Raji (cell line): ENCODE data around the gene FAM120B.

Source experiments
- POLR2A ChIP-seq: IDR thresholded peaks from 2 replicates; pipeline ENCODE4 v1.6.1; 2011; ENCODE audit warnings: low read depth, low read length, control low read depth; ENCODE audit not compliant: insufficient read depth

Gene FAM120B

DNA sequence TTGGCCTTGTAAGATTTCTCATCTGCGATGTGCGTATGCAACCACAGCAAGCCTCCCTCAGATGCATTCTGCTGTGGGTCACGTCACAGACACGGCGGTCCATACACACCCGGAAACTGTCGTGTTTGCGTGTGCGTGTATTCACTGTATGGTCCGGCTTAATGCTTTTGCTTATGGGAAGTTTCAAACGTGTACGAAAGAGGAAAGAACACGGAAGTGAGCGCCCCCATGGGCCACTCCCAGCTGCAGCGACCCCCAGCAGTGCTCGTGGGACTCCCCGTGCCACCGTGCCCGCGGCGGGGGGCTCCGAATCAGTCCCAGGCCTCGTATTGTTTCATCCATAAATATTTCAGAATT lies 25.9 kb upstream of the FAM120B start:
- no peak for TF ChIP-seq POLR2A

DNA sequence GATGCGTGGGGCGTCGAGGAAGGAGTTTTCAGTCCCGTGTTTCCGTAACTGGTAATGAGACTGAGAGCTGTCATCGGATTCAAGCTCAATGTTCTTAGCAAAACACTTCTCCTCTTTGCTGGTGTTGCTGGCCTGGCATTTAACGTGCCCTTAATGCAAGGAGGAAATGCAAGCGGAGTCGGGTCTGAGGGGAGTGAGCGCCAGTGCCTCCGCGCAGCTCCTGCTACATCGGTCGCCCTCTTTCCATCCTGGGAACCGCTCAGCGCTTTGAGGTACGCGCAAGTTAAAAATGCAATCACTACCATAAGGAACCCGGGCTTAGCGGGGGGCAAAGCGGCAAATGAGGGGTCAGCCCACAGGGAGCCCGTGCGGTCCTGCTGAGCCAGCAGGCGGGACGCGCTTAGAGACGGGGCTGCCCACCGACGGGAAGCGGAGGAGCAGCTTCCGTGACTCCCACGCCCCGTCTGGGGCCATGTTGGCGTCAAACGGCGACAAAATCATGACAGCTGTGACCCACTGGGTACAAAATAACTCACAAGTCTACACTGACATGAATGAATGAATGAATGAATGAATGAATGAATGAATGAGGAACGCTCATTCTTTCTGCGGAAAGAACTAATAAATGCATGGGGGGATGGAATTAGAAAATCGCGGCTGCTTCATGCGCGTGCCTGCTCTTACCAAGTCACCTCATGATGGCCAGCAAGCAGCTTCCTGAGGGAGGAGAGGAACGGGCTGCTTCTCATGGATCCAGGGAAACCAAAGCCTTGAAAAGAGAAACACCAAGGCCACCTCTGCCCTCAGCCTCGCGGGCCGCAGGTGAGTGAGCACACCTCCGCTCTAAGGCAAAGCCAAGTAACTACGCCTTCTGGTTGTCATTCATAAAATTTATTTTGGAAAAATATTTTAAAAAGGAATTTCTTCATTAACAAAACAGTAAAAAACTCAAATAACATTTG lies 24.9 kb upstream of the FAM120B start:
- TF ChIP-seq POLR2A, result no peak

DNA sequence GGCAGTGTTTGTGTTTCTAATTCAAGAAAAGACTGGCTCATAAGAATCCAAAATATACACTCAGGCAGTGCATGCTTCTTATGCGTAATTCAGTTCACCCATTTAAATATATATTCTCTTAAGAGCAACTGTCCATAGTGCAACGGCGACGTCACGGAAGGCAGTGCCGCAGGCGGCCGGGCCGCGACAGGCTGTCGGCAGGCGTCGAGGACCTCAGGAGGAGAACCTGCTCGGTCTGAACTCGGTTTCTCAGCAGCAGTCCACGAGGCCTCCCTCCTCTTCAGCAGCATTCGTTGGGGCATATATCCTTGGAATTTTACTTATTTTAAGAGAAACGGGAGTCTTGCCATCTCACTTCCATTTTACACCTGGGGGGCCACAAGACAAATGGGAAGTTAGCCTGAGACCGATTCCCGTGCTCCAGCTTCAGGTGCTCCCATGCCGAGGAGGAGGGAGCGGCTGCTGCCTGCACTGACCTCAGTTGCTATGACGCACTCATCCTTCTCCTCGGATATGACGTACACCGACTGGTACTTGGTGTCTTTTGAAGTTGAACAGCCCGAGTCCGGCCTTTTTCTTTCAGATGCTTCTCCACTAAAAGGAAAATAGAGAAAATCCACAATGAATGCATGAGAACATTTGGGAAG lies 23.9 kb upstream of the FAM120B start:
- TF ChIP-seq POLR2A, result no peak

DNA sequence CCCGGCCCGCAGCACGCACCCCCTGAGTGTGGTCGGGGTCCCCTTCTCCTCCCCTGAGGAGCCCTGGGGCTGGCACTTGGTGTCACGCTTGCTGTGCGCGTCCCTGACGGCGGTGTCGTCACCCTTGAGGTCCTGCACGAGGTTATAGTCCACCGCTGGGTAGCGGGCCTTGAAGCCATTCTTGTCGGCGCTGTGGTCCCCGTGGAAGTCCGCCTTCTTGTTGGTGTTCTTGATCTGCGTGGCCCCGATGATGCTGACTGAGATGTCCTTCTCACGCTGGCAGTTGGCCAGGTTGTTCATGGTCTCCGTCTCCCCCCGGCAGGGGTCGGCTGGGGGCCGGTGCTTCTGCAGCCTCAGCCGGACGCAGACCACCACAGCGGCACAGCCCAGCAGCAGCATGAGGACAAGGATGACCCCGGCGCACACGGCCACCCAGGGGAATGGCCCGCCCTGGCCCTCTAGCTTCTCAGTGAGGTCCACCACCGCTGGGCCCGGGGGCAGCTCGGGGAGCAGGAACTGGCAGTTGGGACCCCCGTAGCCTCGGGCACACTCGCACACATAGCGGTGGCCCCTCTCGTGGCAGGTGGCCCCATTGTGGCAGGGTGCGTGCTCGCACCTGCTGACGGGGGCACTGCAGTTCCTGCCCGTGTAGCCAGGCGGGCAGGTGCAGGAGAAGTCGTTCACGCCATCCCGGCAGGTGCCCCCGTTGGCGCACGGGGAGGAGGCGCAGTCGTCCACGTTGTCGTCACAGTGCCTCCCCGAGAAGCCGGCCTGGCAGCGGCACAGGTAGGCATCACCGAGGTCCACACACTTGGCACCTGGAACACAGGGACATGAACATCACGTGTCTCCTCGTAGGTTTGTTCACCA lies 23.1 kb upstream of the FAM120B start:
- TF ChIP-seq POLR2A, result no peak

DNA sequence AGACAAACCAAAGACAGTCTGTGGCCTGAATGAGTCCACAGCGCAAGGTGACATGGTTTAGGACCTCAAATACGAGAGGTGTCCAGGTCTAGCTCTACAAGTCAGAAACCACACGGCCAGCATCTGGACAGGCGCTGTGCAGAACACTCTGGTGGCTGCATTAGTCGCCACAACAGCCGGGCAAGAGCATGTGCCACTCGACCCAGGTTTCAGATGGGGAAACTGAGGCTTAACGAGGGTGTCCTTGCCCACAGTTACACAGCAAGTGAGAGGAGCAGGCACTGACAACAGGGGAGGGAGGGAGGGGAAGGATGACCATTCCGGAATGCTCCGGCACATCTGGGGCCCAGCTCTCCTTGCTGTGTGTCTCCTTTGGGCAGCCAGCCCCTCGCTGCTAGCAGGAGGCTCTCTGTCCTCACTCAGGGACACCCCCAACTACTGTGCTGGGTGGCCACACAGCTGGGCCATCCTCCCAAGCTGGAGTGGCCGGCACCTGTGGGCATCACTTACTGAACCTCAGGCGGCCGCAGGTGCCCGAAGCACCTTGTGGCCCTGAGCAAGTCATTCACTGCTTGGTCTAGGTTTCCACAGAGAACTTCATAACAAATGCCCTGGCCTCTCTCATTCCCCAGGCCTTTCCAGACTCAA lies 22.3 kb upstream of the FAM120B start:
- no peak for TF ChIP-seq POLR2A

DNA sequence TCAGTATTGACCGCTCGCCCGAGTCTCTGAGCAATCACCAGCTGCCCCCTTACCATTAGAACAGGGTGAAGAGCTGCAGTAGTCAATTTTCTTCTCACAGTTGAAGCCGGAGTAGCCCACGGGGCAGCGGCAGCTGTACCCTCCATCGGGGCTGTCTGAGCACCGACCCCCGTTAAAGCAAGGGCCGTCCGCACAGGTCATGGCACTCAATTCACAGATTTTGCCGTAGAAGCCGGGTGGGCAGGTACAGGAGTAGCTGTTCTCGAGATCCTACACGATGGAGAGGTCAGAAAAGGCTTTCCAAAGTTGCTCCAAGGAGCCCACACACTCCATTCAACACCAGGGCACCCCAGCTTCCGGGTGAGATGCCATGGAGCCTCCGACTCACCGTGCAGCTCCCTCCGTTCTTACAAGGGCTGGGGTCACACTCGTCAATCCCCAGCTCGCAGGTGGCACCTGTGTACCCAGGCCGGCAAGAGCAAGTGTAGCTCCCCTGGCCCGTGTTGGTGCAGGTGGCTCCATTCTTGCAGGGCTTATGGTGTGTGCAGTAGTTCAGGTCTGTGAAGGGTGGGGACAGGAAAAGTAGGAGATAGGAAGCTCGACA lies 21.6 kb upstream of the FAM120B start:
- TF ChIP-seq POLR2A, result no peak

DNA sequence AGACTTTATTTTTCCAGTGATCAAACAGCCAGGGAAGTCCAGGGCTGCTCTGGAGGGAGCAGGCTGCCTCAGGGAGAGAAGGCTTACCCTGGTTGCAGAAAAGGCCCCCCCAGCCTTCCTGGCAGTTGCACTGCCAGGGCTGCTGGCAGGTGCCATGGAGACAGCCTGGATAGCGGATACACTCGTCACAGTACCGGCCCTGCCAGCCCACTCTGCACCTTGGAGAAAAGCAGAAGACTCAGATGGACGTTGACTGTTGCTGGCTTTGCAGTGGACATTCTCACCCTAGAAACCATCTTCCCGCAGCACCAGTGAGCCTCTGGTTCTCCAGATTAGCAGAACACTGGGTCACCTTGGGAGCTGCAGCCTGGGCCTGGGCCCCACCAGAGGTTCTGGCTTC lies 21.1 kb upstream of the FAM120B start:
- no peak for TF ChIP-seq POLR2A

DNA sequence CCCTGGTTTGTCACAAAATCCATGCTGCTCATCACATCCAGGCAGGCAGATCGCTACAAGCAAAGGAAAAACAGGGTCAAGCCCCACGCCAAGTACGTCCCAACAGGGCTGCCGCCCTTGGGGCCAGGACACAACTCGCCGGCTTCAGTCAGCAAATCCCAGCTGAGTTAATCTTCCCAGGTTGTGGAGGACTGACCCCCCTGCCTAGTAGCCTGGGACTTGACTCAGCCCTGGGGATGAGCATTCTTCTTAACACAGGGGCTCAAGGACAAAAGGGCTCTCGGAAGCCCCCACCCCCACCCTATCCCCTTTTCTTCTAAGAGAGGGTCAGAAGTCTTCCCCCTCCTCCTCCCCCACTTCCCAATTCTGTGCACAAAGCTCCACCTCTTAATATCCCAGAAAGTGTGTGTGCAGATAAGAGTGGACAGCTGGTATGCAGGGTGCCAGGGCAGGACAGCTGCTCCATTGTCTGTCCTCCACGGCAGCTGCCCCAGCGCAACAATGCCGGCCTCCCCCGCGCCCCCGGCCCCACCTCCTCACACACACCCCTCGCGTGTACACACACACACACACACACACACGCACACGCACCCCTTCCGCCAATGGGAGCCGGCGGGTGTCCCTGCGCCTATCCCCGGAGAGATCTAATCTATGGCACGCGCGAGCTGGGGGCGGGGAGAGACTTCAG lies 20.2 kb upstream of the FAM120B start:
- TF ChIP-seq POLR2A, result no peak

DNA sequence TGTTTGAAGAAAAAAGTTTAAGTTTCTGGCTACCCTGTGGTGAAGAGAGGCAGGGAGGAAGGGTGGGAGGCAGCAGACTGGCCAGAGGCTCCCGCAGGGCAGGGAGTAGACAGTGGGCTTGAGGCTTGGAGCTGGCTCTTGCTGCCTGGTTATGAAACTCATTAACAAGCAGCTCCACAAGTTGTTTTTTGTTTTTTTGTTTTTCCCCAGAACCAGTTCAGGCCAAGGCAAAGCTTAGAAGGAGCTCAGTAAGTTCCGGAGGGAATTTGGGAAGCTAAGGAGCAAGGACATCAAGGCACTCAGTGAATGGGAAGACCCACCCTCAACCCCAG lies 19.7 kb upstream of the FAM120B start:
- TF ChIP-seq POLR2A, result no peak

DNA sequence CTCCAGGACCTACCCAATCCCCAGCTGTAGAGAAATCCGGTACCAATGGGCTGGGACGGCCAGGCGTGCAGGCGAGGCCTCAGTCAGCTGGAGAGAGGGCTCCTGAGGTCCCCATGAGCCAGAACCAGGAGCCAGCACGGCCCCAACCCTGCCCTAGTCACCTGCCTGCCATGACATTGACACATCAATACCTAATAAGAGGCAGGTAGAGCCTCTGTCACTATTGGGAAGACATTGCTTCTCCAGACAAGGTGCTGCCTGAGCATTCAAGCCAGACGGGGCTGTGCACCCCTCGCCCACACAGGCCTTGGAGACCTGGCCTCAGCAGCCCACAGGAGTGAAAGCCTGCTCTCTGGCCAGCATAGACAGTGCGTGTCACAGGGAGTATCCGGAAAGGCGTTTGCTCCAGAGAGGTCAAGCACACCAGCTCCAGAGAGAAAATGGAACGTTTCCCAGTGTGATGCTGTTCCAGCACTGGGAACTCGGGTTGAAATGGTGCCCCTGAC lies 19.1 kb upstream of the FAM120B start:
- TF ChIP-seq POLR2A, result no peak

DNA sequence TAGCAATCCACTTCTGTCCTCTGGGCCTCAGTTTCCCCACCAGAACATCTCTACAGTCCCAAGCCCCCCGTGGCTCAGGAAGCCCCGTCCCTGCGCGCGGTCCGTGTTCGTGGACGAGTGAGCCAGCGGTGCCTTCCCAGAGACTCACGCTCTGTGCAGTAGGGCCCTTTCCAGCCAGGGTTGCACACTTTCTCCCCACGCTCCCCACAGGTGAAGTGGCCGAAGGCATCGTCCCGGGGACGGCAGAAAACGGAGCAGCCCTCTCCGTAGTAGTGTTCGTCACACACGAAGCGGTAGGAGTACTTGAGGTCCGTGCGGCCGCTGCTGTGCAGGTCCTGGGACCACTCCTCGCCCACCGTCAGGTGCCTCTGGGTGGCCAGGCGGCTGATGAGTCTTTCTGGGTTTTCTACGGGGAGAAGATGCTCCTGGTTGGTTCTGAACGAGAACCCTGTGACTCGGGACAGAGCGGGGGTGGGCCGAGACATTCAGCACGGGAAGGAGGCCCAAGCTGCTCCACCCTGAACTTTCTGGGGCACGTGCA lies 18.4 kb upstream of the FAM120B start:
- no peak for TF ChIP-seq POLR2A

DNA sequence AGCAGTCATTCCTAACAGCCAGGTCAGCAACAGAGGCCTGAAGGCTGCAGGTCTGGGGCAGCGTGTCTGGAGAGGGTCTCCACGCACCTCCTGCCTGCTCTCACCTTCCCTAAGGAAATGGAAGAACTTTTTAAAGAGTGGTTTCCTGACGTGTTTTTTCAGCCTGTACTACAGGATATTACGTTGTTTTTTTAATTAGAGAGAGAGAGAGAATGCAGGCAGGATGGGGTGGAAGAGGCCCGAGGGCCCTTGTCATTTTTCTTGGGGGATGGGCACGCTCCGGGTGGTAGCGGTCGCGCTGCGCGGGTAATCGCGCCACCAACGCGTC lies 17.7 kb upstream of the FAM120B start:
- no peak for TF ChIP-seq POLR2A

DNA sequence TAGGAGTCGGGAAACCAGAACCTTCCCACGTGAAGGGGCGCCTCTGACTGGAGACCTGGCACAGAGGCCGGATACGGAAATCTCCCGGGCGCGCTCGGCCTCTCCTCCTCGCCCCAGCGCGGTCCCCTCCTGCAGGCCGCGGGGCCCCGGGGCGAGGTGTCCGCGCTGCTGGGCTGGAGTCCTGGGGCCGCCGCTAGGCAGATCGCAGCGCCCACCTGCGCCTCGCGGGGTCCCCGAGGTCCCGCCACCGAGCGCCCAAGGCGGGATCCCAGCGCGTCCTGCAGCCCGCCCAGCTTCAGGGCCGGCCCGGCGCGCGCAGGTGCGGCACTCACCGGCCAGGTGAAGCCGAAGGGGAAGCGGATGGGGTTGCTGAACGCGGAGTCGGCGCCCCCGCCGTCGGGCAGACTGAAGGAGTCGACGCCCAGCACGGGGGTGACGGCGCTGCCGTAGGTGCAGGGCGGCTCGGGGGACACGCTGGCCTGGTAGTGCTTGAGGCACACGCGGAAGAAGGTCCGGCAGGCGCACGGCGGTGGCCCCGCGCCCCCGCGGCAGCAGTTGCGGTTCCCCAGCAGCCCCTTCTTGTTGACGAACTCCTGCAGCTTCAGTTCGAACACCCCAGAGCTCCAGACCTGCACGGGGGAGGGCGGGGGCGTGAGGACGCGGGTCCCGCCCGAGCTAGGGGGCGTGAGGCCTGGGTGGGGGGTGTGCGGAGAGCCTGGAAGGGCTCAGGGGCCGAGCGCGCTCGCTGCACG lies 17.2 kb upstream of the FAM120B start:
- TF ChIP-seq POLR2A, result no peak
